Activated CD4-positive, alpha-beta T cell treated with anti-CD3 and anti-CD28 coated beads, Interleukin-10, Interleukin-2, amounts not matched to agents 100 ng/mL and 50 ng/mL, durations not matched to agents 16 hours and 8 hours (primary cell): ENCODE results near the gene DIPK2A.

Source experiments
- DNase-seq: peaks from one replicate; pipeline ENCODE4 v3.0.0-alpha.2; 2020

DIPK2A gene, protein sequence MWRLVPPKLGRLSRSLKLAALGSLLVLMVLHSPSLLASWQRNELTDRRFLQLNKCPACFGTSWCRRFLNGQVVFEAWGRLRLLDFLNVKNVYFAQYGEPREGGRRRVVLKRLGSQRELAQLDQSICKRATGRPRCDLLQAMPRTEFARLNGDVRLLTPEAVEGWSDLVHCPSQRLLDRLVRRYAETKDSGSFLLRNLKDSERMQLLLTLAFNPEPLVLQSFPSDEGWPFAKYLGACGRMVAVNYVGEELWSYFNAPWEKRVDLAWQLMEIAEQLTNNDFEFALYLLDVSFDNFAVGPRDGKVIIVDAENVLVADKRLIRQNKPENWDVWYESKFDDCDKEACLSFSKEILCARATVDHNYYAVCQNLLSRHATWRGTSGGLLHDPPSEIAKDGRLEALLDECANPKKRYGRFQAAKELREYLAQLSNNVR

DNA sequence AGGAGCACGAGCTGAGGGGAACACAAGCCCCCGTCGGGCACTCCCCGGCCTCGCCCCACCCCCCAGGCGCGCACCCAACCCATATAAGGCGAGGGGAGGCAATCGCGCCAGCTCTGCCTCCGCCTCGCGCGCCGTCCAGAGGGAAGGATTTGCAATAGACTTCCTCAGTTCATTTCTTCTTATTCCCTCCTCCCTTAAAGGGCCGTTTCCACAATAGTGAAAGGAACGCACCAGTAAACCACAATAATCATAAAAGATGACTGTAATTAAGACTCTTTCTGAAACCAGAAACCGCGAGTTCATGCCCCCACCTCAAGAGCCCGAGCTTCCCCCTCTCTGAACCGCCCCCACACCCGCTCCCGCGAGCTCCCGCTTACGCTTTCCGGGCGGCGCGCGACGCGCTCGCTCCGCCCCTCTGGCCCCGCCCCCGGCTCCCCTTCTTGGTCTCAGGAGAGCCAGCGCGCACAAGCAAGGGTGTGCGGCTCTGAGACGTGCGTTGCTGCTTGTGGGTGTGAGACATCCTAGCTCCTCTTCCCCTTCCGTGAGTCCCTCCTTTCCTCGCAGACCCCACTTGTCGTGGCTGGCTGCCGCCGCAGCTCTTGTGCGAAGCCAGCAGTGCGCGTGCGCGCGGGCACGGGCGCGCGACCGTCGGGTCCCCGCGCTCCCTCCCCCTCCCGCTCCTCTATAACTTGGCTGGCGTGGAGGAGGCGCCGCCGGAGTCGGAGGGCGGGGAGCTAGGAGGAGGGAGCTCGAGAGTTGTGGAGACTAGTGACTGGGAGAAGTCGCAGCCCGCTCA, at the start of gene DIPK2A:
Gene DIPK2A (plus strand): TSS at position 465 of the 796 bp plus-strand sequence. CDS start 510 bp downstream, outside the sequence.
- DNase-seq = peak; percentile 96

- DNase-seq = no peak
Observed at GRCh38 chr3:143924522-143925285, 46.9 kb upstream of the DIPK2A start.

DNA sequence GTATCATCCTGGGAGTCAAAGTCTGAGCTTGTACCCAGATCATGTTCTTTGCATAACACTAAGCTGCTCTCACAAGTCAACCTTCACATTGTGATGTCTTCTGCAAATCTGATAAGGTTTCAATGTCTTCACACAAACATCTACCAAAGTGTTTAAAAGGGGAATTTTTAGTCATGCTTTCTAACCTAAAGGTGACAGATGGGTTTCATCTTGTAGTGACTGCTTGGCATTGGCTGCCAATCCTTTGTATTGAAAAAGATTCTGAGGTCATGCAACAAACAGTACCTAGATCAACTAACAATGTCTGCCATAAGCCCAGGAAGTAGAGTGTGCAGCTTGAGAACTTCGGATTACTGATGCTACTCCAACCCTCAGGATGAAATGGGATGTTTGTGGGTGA, 43.6 kb upstream of the DIPK2A start:
- no peak for DNase-seq

DNA sequence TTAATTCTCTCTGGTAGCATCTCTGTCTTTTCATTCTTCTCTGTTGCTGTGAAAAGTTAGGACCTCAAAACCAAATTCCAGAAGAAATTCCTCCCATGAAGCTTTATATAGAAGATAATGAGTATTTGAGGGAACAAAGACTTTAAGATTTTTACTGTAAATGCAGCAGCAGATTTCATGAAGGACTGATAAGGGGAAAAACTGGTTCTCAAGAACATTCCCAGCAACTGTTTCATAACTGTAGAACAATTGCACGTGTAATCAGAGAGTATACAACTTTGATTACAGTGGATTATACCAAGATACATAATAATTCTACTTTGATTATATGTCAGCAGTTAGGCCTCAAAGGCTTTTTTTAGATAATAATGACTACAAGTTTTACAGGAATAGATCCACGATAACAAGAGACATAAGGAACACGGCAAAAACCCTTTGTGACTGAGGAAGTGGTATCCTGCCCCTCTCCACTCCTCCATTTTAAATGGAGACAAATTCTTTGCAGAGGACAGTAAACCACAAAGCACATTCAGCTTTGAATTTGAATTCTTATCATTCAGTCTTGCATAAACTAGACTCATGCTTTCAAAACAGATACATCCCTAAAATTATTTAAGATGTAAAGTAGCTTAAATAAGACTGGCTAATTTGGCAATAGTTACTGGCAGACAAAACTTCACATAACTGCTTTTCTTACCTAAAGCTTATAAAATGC, 42.9 kb upstream of the DIPK2A start:
- DNase-seq = no peak

DNA sequence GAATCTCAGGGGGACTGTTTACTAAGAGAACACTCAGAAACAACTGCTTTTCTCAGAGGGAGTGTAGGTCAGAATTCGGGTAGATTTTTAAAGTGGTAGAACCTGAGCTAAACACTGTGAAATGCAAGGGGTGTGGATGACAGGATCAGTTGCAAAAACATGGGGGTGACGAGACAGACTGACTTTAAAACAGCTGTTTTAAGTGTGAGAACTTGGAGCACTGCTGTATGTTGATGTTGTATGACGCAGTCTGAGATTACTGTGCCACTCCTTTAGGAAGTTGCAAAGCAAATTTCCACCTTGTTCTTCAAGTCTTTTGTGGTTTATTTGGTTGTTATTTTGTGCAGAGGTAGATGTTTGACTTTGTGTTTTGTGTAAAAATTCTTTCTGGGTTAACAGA, 36.8 kb upstream of the DIPK2A start:
- DNase-seq = no peak

DNA sequence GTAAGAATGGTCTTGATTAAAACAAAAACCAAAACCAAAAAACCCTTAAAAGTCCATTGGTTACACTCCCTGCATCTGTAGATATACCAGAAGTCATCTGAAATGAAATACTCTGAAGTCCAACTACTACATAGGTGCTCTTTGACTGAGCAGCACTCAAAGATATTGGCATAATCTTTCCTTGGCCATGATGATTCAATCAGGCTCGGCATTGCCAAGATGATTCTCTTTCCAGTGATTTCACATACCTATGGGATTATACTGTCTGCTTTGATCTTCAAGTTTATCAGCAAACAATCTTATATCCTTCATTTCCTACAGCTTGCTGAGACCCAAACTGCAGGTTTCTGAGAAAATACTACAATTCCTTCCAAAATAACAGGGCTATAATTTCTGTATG, 35.9 kb upstream of the DIPK2A start:
- DNase-seq = no peak

DNA sequence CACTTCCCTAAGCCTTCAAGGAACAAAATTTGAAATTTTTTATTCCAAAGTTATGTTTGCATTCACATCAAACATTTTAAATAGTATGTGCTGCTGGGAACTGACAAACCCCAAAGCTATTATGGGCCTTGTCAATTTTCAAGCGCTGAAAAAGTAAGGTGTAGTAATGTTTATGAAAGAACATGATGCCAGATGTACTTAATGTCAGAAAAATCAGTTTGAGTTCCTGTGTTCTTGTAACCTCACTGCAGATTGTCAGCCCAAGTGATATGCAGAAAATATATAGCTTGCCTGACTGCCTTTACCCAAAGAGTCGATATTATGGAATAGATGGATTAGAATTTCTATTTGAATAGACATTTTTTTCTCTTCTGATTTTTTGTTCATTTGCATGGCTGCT, 20.8 kb upstream of the DIPK2A start:
- no peak for DNase-seq

DNA sequence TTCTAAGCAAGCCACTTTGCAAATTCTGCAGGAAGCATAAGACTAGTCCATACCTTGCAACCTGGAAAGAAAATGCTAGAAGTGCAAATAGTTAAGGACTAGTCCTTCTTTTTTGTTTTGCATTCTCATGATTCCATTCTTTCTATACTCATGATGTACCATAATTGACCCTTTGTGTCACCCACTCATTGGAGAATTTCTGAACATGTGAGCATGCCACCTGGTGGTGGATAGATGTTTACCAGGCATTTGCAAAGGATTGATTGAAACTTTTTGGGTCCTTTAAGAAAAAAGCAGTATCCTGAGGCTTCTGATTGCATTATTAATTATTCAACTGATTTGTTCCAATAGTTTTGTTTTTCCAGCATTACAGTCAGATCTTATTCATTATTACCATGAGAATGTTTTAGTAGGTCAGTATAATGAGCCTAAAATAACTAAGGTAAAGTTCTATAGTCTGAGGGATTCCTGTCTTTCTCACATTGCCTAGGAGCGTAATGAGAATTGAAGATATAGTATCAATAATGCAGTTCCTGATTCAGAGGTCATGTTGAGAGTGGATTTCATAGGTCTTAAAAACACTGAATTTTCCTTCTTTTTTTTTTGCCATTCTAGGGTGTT, 20.2 kb upstream of the DIPK2A start:
- peak; percentile 51 for DNase-seq

- no peak for DNase-seq
Observed at GRCh38 chr3:143952569-143953072, 19.0 kb upstream of the DIPK2A start.

GRCh38 chr3:143955113-143955512, 16.5 kb upstream of the DIPK2A start:
- no peak for DNase-seq

DNA sequence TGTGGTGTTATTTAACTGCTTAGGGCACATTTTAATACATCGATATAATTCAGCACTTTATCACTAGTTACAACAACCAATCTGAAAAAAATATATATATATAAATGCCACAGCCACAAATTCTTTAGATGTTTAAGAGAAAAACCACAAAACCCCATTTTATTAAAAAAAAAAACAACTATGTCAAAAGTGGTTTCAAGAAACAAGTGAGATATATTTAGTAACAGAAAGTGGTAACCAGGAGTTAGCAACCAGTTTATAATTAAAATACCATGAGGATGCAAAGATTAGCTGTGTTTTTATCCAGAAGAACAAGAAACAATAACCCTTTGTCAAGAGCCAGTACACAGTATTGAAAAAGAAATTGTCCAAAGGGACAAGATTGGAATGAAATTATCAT, 14.8 kb upstream of the DIPK2A start:
- no peak for DNase-seq

GRCh38 chr3:143957453-143957852, 14.2 kb upstream of the DIPK2A start:
- DNase-seq = no peak

- DNase-seq = no peak
Observed at GRCh38 chr3:143958966-143959365, 12.7 kb upstream of the DIPK2A start.

GRCh38 chr3:143961342-143961741, 10.3 kb upstream of the DIPK2A start:
- no peak for DNase-seq

DNA sequence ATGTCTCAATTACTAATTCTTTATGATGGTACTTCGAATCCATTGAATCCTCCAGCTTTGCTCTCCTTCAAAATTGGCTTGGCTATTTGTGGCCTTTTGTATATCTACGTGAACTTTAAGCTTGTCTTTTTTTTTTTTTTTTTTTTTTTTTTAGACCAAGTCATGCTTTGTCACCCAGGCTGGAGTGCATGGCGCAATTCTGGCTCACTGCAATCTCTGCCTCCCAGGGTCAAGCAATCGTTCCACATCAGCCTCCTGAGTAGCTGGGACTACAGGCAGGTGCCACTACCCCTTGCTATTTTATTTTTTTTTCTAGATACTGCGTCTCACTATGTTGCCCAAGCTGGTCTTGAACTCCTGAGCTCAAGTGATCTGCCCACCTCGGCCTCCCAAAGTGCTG, 7.7 kb upstream of the DIPK2A start:
- no peak for DNase-seq

- peak; percentile 48 for DNase-seq
Observed at GRCh38 chr3:143970773-143971358, 757 bp upstream of the DIPK2A start.

GRCh38 chr3:143972155-143972504, 507 bp downstream of the DIPK2A start:
- DNase-seq = no peak

DNA sequence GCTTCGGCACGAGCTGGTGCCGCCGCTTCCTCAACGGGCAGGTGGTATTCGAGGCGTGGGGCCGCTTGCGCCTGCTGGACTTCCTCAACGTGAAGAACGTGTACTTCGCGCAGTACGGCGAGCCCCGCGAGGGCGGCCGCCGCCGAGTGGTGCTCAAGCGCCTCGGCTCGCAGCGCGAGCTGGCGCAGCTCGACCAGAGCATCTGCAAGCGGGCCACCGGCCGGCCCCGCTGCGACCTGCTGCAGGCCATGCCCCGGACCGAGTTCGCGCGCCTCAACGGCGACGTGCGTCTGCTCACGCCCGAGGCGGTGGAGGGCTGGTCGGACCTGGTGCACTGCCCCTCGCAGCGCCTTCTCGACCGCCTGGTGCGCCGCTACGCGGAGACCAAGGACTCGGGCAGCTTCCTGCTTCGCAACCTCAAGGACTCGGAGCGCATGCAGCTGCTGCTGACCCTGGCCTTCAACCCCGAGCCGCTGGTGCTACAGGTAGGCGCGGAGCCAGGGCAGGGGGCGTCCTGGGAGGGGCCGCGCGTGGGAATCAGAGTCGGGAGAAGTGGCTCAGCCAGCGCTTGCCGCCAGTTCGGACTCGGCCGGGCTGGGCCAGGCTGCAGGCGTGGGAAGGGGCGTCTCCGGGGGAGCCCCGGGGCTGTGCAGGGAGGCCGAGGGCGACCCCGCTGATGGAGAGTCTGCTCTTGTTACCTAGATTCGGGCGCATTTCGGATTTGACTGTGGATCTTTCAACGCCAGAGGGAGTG, 1.1 kb downstream of the DIPK2A start:
- DNase-seq = peak; percentile 70

- peak; percentile 80 for DNase-seq
Observed at GRCh38 chr3:143973259-143974021, 1.8 kb downstream of the DIPK2A start.
